Suprapubic skin (tissue), 4 donors: ENCODE measurements around the gene ADAD2.

Experiments
- CTCF ChIP-seq, 2 donors: fragments of 200-600 bp in 1 of 2; fragments of 450-650 bp in 1 of 2; sonication (generic) in 1 of 2; IDR thresholded peaks; one replicate each; pipeline ENCODE4 v1.5.1; 2016 to 2019; ENCODE audit warnings: antibody characterized with exemption in 2 of 2, mild to moderate bottlenecking in 1 of 2, moderate library complexity in 1 of 2
- POLR2A ChIP-seq, 2 donors: fragments of 450-650 bp; IDR thresholded peaks; one replicate each; pipeline ENCODE4 v1.6.1; 2017; ENCODE audit warnings: antibody characterized with exemption in 2 of 2, mild to moderate bottlenecking in 2 of 2, moderate library complexity in 2 of 2
- POLR2AphosphoS5 ChIP-seq, 3 donors: sonication (generic); formaldehyde crosslinking; IDR thresholded peaks; one replicate each; pipeline ENCODE4 v1.6.1; 2017; ENCODE audit warnings: antibody characterized with exemption in 3 of 3

- no peak for TF ChIP-seq POLR2A (IDR thresholded peaks at IDR 0.05)
- TF ChIP-seq CTCF (IDR thresholded peaks at IDR 0.05) = no peak
- no peak for TF ChIP-seq POLR2AphosphoS5 (IDR thresholded peaks at IDR 0.05)
Observed at GRCh38 chr16:84194018-84194417, 3.1 kb downstream of the ADAD2 start.
